GM19452 (cell line): ENCODE data around the gene CDH13.

Source experiments
- ATAC-seq: cut with Tn5 transposase; IDR thresholded peaks from one replicate; pipeline ENCODE4 v1.9.1; 2021; ENCODE audit not compliant: unreplicated experiment

CDH13 gene

DNA sequence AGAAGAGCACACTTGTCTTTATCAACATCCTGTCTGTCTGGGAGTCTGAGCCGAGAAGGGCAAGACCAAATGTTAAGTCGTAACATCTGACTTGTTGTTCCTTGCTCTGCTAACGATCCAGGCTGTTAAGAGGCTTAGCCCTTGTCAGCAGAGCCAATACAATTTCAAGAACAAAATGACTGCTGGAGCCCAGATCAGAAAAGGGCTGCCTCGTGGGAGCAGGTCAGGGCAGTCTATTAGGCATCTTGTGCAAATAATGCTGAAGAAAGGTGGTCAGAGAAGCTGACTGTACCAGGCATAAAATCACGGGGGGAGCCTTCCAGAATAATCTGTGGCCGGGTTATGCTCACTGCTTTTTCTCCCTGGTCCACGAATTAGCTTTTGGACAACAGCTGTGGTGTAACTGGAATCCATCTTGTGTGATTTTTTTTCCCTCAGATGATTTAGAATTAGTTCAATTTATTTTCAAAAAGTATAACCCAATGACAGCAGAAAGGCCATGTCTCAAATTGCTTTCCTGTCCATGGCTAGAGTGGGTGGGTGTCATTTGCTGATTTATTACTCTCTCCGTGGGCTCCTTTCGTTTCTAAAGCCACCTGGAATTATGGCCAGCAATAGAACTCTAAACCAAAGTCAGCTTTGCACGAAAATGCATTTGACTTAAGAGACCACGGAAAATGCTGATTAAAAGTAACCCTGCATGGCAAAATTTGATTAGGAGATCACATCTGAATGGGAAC is 959.9 kb downstream of the CDH13 start:
- no peak for ATAC-seq

GRCh38 chr16:83587201-83587600 is 960.4 kb downstream of the CDH13 start:
- ATAC-seq, result no peak

- no peak for ATAC-seq
Measured at GRCh38 chr16:83588070-83588469, 961.3 kb downstream of the CDH13 start.

DNA sequence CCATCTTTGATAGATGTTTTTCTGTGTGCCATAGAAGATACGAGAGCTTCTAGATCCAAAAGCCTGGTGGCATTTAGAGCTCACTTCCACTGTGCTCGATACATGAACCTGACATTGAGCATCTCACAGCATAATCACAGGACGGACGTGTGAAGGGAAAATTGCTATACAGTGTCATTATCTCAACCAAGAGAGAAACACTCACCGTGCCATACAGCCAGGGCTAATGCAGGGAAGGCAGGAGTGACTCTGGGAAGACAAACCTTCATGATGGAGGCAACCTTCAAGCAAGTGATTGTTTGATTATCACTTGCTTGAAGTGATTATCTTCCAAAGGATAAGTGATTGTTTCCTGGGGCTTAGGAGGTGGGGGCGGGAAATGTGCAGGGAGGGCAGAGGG is 962.8 kb downstream of the CDH13 start:
- no peak for ATAC-seq

DNA sequence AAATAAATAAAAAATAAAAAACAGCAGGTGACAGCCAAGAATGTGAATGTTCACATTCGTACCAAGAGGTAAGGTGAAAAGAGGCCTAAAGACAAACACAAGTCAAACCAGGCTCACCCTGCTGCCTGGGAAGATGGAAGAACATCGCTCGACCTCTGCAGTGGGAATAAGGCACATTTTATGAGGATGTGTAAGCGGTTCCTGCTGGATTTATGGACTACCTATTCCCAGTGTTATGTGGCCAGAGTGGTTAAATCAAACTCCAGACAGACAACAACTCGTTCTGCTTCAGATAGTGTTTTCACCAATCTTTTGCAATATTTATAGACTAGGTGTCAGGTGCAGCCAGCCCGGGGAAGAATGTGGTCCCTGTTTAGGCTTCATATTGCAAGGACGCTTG is 966.0 kb downstream of the CDH13 start:
- ATAC-seq, result no peak

- no peak for ATAC-seq
Measured at GRCh38 chr16:83599789-83600462, 973.2 kb downstream of the CDH13 start.

DNA sequence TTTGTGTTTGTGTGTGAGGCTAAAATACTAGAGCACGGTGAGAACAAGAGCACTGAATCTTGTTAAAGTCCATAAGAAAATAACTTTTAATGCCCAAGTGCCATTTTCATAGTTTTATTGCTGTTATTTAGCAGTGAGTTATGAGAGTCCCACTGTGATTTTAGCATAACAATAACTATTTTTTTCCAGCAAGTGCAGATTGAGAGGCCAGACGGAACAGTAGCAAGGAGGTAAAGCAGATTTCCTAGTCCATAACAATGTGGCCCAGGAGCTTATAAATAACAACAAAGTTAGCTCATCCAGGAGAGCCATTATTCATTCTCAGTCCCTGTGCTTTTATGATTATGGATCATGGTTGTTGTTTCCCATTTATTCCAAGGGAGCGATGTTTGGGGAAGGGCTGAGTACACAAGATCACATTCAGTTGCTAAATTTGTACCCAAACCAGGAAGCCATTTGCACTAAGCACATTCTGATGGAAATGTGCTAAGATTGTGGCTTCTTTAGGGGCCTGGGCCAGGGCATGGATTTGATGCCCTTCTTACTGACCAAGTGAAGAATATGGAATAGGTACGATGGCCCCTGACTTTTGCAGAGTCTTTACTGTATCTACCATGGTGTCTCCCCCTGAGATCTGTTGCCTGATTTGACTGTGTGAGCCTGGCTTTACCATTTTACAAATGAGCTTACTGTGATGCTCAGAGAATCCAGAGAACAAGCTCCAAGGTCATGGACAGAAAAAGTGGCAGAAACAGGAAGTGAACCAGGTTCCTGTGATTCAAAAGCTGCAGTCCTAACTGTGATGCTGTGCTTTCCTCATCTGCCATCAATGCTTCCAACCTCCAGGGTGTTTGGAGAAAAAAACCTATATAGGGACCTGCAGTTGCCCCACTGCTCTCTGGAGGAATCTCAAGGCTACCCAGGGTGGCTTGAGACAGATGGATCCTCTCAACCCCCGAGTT is 976.3 kb downstream of the CDH13 start:
- no peak for ATAC-seq

- no peak for ATAC-seq
Measured at GRCh38 chr16:83603723-83604570, 977.2 kb downstream of the CDH13 start.

GRCh38 chr16:83606486-83607030 is 979.8 kb downstream of the CDH13 start:
- ATAC-seq, result no peak

- ATAC-seq, result no peak
Measured at GRCh38 chr16:83609178-83609577, 982.4 kb downstream of the CDH13 start.

DNA sequence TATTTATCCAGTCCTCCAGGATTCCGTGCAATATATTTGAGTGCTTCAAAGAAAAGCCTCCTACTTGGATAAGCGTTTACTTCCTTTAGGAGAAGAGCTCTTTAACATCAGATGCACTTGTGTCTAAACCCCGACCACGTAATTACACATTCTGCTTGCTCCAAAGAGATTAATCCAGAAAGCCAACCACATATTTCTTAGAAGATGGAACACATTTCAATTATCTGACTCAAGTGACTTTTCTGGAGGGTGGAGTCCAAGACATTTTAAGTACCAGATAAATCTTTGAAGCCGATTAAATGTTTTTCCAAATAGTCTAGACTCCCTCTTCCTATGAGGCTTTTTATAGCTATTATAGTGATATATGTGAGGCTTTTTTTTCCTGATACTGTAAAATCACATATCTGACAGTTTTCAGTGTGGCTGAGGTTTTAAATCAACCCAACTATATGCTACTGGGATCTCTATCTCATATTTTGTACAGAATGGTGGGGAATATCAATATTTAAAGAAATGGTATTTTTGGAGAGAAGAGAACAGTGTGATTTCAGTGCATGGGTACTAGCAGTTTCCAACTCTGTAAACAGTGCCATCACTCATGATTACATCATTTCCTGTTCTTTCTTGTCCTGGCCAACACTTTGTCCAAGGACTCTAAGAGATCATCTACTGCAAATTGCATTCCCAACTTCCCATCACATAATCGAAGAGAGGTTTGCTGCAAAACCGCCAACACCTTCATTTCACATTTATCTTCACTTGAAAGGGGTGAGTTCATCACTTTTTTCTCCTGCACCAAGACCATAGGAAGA is 988.6 kb downstream of the CDH13 start:
- no peak for ATAC-seq

DNA sequence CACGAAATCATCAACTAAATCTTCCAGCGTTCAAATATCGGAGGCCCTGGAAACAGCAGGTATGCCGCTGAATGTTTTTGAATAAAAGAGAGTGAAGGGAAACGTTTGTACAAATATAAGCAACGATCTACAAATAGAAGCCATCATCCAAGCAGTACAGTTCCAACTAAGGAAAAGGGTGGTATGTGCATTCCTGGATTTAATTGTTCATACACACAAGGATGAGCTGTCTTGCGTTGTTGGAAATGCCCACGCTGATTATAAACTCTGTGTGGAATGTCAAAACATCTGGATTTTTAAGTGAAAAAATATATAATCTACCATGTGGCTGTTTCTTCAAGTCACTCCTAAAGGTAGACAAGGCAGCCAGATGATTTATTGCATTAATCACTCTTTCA is 989.2 kb downstream of the CDH13 start:
- no peak for ATAC-seq

- no peak for ATAC-seq
Measured at GRCh38 chr16:83619381-83620150, 992.8 kb downstream of the CDH13 start.

GRCh38 chr16:83622010-83622409 is 995.2 kb downstream of the CDH13 start:
- no peak for ATAC-seq

DNA sequence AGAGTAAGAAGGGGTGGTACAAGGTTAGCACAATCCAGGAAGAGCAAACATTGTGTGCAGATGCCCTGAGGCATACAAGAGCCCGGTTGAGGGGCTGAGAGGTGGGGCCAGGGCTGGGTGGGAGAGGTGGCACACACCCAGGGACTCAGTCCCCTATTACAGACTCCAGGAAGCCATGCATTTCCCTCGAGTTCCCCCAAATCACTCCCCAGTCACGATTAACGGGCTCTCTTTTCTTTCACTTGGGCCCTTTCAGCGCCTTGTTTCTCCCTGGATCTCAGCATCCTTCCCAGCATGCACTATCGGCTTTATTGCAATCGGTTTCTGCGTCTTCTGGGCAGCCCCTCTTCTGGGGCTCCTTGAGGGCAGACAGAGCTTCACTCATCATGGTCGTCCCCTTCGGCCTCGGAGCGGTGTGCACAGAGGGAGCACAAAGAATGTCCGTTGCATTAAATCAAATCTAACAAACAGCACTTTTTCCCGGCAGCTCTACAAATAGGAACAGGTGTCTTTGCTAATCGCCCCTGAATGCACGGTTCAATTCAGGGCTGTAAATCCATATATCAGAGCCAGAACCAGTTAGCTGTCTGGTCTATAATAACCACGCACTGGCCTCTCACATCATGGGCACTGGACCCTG is 996.4 kb downstream of the CDH13 start:
- no peak for ATAC-seq

GRCh38 chr16:83623892-83624291 is 997.1 kb downstream of the CDH13 start:
- ATAC-seq, result no peak

GRCh38 chr16:83624429-83625120 is 997.8 kb downstream of the CDH13 start:
- ATAC-seq, result no peak

DNA sequence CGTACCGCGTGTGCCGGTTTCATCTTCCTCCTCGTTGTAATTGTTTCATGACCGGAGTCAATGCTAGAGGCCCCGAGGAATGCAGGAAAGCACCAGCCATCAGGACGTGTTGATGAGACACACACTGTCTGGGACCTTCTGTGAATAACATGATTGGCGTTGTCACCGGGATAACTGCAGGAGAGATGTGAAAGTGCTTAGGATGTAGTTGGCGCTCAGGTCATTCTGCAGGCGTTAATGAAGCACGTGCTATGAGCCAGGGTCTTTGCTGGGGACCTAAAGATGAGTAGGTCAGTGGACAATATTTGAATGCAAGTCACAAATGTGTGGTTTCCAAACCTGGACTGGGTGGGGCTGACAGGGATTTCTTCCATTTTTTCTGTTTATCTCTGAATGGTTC is 999.4 kb downstream of the CDH13 start:
- no peak for ATAC-seq
